ENCODE measurements around the gene RPTN.

RPTN gene

DNA sequence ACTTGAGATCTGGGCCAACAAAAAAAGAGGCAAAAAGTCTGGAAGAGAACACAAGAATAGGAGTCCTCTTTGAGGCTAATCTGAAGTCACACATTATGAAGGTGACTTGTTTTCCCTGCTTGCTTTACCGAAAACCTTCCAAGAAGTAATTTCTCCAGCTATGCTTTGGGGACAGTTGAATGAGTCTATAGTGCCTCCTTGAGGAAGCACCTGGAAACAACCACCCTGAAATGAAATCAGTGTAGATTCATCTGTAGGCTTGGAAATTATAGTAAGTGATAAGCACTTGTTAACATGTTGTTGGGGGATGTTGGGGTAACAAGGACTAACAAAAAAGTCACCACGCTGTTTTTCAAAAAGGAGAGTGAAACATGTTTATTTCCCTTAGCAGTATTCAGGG lies 23.4 kb upstream of the RPTN start:
- DNase-seq (ENCODE audit: low read depth) = peak; percentile 62
- no peak overlapping the region for H3K4me3 ChIP-seq (ENCODE audit: control insufficient read depth, low read depth, low read length)
- TF ChIP-seq, protein P1, sequence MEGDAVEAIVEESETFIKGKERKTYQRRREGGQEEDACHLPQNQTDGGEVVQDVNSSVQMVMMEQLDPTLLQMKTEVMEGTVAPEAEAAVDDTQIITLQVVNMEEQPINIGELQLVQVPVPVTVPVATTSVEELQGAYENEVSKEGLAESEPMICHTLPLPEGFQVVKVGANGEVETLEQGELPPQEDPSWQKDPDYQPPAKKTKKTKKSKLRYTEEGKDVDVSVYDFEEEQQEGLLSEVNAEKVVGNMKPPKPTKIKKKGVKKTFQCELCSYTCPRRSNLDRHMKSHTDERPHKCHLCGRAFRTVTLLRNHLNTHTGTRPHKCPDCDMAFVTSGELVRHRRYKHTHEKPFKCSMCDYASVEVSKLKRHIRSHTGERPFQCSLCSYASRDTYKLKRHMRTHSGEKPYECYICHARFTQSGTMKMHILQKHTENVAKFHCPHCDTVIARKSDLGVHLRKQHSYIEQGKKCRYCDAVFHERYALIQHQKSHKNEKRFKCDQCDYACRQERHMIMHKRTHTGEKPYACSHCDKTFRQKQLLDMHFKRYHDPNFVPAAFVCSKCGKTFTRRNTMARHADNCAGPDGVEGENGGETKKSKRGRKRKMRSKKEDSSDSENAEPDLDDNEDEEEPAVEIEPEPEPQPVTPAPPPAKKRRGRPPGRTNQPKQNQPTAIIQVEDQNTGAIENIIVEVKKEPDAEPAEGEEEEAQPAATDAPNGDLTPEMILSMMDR (conservative IDR thresholded peaks at IDR 0.05; ENCODE audit: control insufficient read depth, insufficient read depth, low read depth, low read length) = peak; percentile 88

- peak; percentile 52 for DNase-seq (ENCODE audit: low read depth)
- TF ChIP-seq, protein P1 (conservative IDR thresholded peaks at IDR 0.05; ENCODE audit: control insufficient read depth, insufficient read depth, low read depth, low read length) = no peak
- no peak overlapping the region for H3K4me3 ChIP-seq (ENCODE audit: control insufficient read depth, low read depth, low read length)
Measured at GRCh38 chr1:152179566-152179965, 20.5 kb upstream of the RPTN start.

GRCh38 chr1:152170287-152170905 lies 11.4 kb upstream of the RPTN start:
- no peak overlapping the region for H3K4me3 ChIP-seq (ENCODE audit: control insufficient read depth, low read depth, low read length)
- TF ChIP-seq, protein P1 (conservative IDR thresholded peaks at IDR 0.05; ENCODE audit: control insufficient read depth, insufficient read depth, low read depth, low read length) = no peak
- DNase-seq (ENCODE audit: low read depth) = no peak

DNA sequence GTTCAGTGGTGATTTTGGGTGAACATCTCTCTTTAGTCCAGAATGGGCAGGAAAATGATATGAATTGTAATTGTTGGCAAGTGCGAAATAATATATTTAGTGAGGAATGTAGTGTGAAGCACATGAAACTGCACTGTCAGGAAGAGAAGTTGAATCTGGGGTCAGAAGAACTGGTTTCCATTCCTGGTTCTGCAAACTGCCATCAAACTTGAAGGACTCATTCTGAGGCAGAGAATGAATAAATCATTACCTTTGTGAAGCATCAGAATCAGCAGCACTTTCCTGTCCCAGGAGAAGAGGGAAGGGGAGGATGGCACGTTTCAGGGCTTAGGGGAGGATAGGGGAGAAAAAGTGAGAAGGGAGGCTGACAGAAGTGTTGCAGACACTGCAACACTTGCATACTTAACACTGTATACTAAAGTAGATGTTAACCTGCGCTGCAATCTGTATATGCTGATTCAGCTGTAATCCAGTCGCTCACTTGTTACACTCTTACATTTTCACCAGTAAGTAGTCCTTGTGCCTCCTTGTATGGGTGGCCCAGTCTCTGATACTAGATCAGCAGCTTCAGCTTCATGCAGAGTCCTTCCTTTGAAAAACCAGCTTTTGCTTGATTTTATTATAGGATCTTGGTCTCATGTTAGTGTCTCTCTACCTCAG lies 10.5 kb upstream of the RPTN start:
- TF ChIP-seq, protein P1 (conservative IDR thresholded peaks at IDR 0.05; ENCODE audit: control insufficient read depth, insufficient read depth, low read depth, low read length) = no peak
- H3K4me3 ChIP-seq (ENCODE audit: control insufficient read depth, low read depth, low read length) = no peak overlapping the region
- DNase-seq (ENCODE audit: low read depth) = no peak

- peak; percentile 80 for DNase-seq (ENCODE audit: low read depth)
- TF ChIP-seq, protein P1 (conservative IDR thresholded peaks at IDR 0.05; ENCODE audit: control insufficient read depth, insufficient read depth, low read depth, low read length) = no peak
- H3K4me3 ChIP-seq (ENCODE audit: control insufficient read depth, low read depth, low read length) = no peak overlapping the region
Measured at GRCh38 chr1:152168535-152168868, 9.5 kb upstream of the RPTN start.

- TF ChIP-seq, protein P1 (conservative IDR thresholded peaks at IDR 0.05; ENCODE audit: control insufficient read depth, insufficient read depth, low read depth, low read length) = no peak
- no peak overlapping the region for H3K4me3 ChIP-seq (ENCODE audit: control insufficient read depth, low read depth, low read length)
- peak; percentile 93 for DNase-seq (ENCODE audit: low read depth)
Measured at GRCh38 chr1:152167835-152168534, 9.0 kb upstream of the RPTN start.
